Measurements from ENCODE around the gene SRRD. TPM values are rescaled to one million over a fixed set of nuclear protein-coding genes. Genes with fewer than 3 reads are reported as not detected.

The SRRD gene
- total RNA-seq, 1 experiment from 2014 or later = 9.5 TPM

DNA sequence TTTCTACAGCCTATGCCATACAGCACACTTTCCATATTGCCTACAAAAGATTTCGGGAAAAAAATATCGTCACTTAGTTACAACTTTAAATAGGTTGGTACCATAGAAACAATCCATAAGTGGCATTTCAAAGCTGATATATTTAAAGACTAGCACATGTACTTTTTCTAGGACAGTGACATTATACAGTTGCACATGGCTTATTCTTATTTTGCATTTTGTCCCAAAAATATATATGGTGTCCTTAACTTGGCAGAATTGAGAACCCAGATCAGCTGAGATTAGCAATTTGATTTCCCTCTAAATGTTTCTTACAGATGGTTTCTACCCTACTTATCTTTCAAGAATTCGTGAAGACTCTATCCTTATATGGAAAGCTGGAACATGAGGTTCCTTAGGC, 32.3 kb downstream of the SRRD start:
- Histone ChIP-seq H3K4me1 (replicated peaks; ENCODE audit: insufficient read depth) (peaks cover 20% of the 10 kb centered on the region), H3K9me3 (ENCODE audit: insufficient read depth, low read depth) (no peaks in the 10 kb centered on the region), H3K4me2 (no peak overlapping the region), H3F3A (ENCODE audit: insufficient read depth, low read depth) (no peaks in the 10 kb centered on the region), H3K27me3 (ENCODE audit: insufficient read depth, low read depth) (no peaks in the 10 kb centered on the region), H3K27ac (no peak overlapping the region), H4K20me1 (ENCODE audit: insufficient read depth) (no peaks in the 10 kb centered on the region), H3K79me2 (ENCODE audit: low read depth) (peaks cover 24% of the 10 kb centered on the region), H2AFZ (no peak overlapping the region), H3K9me2 (ENCODE audit: insufficient read depth) (no peaks in the 10 kb centered on the region), H3K4me3 (no peak overlapping the region), H3K36me3 (ENCODE audit: low read depth) (no peaks in the 10 kb centered on the region)
- no TSS peak for BruUV-seq (replicated peaks)
- POLR2A ChIA-PET (ENCODE audit: unreplicated experiment) = interaction anchor here (0.7 kb wide), 1 partner anchor 35 kb away, joined by 3 read pairs; no protein-coding TSS in a partner anchor
- DNase-seq = no peak
- intact Hi-C loops (cut with micrococcal nuclease; ENCODE audit: unreplicated experiment) = no loop called here
- TF ChIP-seq EZH2 (IDR thresholded peaks at IDR 0.05; ENCODE audit: low read depth) (no peak), CTCF (conservative IDR thresholded peaks at IDR 0.05) (no peak)
- CTCF ChIA-PET = interaction anchor here (0.8 kb wide), 1 partner anchor 126 kb away, joined by 10 read pairs; no protein-coding TSS in a partner anchor

DNA sequence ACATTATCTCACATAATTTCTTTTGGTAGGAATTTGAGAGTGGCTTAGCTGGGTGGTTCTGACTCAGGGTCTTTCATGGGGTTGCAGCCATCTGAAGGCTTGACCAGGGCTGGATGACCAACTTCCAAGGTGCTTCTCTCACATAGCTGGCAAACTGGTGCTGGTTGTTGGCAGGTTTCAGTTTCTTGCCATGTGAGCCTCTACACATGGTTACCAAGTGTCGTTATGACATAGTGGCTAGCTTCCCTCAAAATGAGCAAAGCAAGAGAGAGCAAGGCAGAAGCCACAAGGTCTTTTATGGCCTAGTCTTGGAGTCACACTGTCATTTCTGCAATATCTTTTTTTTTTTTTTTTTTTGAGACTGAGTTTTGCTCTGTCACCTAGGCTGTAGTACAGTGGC, 32.8 kb downstream of the SRRD start:
- no peaks in the 10 kb centered on the region for H4K20me1 ChIP-seq (ENCODE audit: insufficient read depth)
- no peak overlapping the region for H3K4me2 ChIP-seq
- peaks cover 15% of the 10 kb centered on the region for H3K4me1 ChIP-seq (replicated peaks; ENCODE audit: insufficient read depth)
- BruUV-seq (replicated peaks) = no TSS peak
- H3F3A ChIP-seq (ENCODE audit: insufficient read depth, low read depth) = no peaks in the 10 kb centered on the region
- no peaks in the 10 kb centered on the region for H3K9me3 ChIP-seq (ENCODE audit: insufficient read depth, low read depth)
- H3K79me2 ChIP-seq (ENCODE audit: low read depth) = peaks cover 19% of the 10 kb centered on the region
- H3K4me3 ChIP-seq = no peak overlapping the region
- no peaks in the 10 kb centered on the region for H3K36me3 ChIP-seq (ENCODE audit: low read depth)
- ChIA-PET POLR2A (ENCODE audit: unreplicated experiment) (interaction anchor here (0.7 kb wide), 1 partner anchor 34 kb away, joined by 3 read pairs; no protein-coding TSS in a partner anchor), CTCF (no interaction called here)
- no peaks in the 10 kb centered on the region for H3K9me2 ChIP-seq (ENCODE audit: insufficient read depth)
- H3K27ac ChIP-seq = no peak overlapping the region
- intact Hi-C loops (cut with micrococcal nuclease; ENCODE audit: unreplicated experiment) = no loop called here
- TF ChIP-seq EZH2 (IDR thresholded peaks at IDR 0.05; ENCODE audit: low read depth) (no peak), CTCF (conservative IDR thresholded peaks at IDR 0.05) (no peak)
- no peak for DNase-seq
- H2AFZ ChIP-seq = no peak overlapping the region
- no peaks in the 10 kb centered on the region for H3K27me3 ChIP-seq (ENCODE audit: insufficient read depth, low read depth)

DNA sequence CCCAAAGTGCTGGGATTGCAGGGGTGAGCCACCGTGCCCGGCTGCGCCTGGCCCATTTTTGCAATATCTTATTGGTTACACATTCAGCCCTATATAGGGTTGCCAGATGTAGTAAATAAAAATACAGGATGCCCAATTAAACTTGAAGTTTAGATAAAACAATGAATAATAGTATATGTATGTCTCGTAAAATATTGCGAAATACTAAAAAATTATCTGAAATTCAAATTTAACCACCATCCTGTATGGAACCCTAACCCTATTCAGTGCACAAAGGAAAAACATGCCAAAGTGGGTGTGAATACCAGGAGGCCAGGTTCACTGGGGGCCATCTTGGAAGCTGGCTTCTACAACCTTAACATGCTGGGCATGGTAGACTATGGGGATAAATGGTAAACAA, 33.8 kb downstream of the SRRD start:
- no peak overlapping the region for H3K27ac ChIP-seq
- no peak overlapping the region for H3K4me2 ChIP-seq
- intact Hi-C loops (cut with micrococcal nuclease; ENCODE audit: unreplicated experiment) = no loop called here
- no peaks in the 10 kb centered on the region for H3K36me3 ChIP-seq (ENCODE audit: low read depth)
- peaks cover 15% of the 10 kb centered on the region for H3K4me1 ChIP-seq (replicated peaks; ENCODE audit: insufficient read depth)
- H3K9me3 ChIP-seq (ENCODE audit: insufficient read depth, low read depth) = no peaks in the 10 kb centered on the region
- no peak for DNase-seq
- no peaks in the 10 kb centered on the region for H4K20me1 ChIP-seq (ENCODE audit: insufficient read depth)
- no peak overlapping the region for H2AFZ ChIP-seq
- H3F3A ChIP-seq (ENCODE audit: insufficient read depth, low read depth) = no peaks in the 10 kb centered on the region
- no peak overlapping the region for H3K4me3 ChIP-seq
- CTCF ChIA-PET = no interaction called here
- BruUV-seq (replicated peaks) = no TSS peak
- POLR2A ChIA-PET (ENCODE audit: unreplicated experiment) = no interaction called here
- TF ChIP-seq EZH2 (IDR thresholded peaks at IDR 0.05; ENCODE audit: low read depth) (no peak), CTCF (conservative IDR thresholded peaks at IDR 0.05) (no peak)
- no peaks in the 10 kb centered on the region for H3K27me3 ChIP-seq (ENCODE audit: insufficient read depth, low read depth)
- no peaks in the 10 kb centered on the region for H3K9me2 ChIP-seq (ENCODE audit: insufficient read depth)
- peaks cover 12% of the 10 kb centered on the region for H3K79me2 ChIP-seq (ENCODE audit: low read depth)
